ENCODE data around the gene PPP2R2C.
A peak's percentile ranks its signal among the peaks of the same experiment; 100 is the strongest.

GRCh38 chr4:6332042-6332668 is 140.3 kb downstream of the PPP2R2C start:
- TF ChIP-seq POLR2AphosphoS5 (IDR thresholded peaks at IDR 0.05; ENCODE audit: low read length) = no peak
- peak; percentile 57 to 74 (median 74) for TF ChIP-seq CTCF (IDR thresholded peaks at IDR 0.05 in 2 of 3, conservative IDR thresholded peaks at IDR 0.05 in 1 of 3; ENCODE audit: control insufficient read depth in 2 of 3, extremely low read depth in 1 of 3, insufficient read depth in 1 of 3, low read depth in 3 of 3, low read length in 3 of 3)
- TF ChIP-seq SMC3 (IDR thresholded peaks at IDR 0.05; ENCODE audit: borderline replicate concordance, low read length) = peak; percentile 25; the same call in 1 of the 2 replicates
- TF ChIP-seq MYC (IDR thresholded peaks at IDR 0.05; ENCODE audit: insufficient read depth, insufficient read length, insufficient replicate concordance, low read length, severe bottlenecking) = no peak
- TF ChIP-seq BMI1 (IDR thresholded peaks at IDR 0.05; ENCODE audit: borderline replicate concordance) = no peak
- TF ChIP-seq ELK1 (IDR thresholded peaks at IDR 0.05; ENCODE audit: low read depth, low read length) = no peak
- TF ChIP-seq PBX3 (IDR thresholded peaks at IDR 0.05; ENCODE audit: insufficient replicate concordance, low read depth, low read length) = no peak

Measured in GM12878 (cell line).